Measurements from ENCODE around the gene SHLD1.

SHLD1 gene

DNA sequence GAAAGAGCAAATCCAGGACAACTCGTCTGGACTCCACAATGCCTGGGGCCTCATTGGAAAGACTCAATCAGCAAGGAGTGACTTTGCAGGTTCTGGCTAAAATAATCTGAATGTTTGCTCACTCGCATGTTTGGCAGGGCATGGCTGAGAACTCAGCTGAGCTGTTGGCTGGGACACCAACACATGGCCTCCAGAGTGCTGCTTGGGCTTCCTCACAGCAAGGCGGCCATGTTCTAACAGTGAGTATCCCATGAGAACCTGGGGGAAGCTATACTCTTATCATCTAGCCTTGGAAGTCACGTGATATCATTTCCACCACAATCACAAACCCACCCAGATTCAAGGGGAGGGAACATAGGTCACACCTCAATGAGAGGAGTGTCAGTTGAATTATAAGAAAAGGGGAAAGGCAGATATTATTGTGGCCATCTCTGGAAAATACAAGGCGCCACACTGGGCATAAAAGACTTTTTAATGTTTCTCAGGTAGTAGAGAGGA, 23.1 kb upstream of the SHLD1 start:
- DNase-seq (ENCODE audit: low read depth) = no peak
- no peak for TF ChIP-seq CTCF (IDR thresholded peaks at IDR 0.05; ENCODE audit: control insufficient read depth, extremely low read depth, insufficient read depth)
- H3K4me3 ChIP-seq (ENCODE audit: low read depth, low read length) = no peak overlapping the region

- DNase-seq (ENCODE audit: low read depth) = no peak
- no peak overlapping the region for H3K4me3 ChIP-seq (ENCODE audit: low read depth, low read length)
- TF ChIP-seq CTCF (IDR thresholded peaks at IDR 0.05; ENCODE audit: control insufficient read depth, extremely low read depth, insufficient read depth) = no peak
These were observed 20.9 kb upstream of the SHLD1 start for GRCh38 chr20:5729348-5729747.

DNA sequence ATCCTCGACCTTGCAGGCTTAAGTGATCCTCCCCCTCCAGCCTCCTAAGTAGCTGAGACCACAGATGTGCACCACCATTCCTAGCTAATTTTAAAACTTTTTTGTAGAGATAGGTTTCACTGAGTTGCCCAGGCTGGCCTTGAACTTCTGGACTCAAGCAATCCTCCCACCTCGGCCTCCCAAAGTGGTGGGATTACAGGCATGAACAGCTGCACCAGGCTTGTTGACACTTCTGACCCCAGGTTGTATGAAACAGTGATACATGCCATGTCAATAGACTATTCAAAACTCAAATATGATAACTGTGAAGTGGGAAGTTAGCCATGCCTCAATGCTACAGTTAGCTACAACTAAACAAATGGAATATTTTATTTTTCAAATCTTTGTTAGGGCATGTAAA, 20.1 kb upstream of the SHLD1 start:
- TF ChIP-seq CTCF (IDR thresholded peaks at IDR 0.05; ENCODE audit: control insufficient read depth, extremely low read depth, insufficient read depth) = no peak
- H3K4me3 ChIP-seq (ENCODE audit: low read depth, low read length) = no peak overlapping the region
- DNase-seq (ENCODE audit: low read depth) = no peak

DNA sequence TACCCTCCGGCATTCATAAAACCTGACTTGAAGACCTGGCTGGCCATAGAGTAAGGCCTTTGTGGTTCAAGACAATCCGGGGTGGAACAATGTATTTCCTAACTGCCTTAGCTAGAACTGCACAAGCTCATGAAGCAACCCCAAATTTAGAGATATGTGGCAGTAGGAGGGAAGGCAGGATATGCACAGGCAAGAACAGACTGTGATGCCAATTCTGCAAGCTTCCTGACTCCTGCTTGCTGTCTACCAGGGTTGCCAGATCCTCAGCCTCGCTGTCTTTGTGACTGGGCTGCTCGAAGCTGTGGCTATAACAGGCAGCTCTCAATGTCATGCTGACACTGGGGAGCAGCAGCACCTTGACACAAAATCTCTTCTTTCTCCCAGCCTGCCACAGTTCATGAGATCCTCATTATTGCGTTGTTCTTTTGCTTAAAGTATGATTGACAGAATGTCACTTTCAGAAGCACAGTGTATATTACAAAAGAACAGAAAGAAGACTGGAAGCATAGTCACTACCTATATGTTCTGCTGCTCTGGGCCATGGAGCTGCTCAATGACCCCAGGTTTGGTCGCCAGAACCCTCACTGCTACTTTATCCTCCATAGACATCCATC, 18.3 kb upstream of the SHLD1 start:
- no peak overlapping the region for H3K4me3 ChIP-seq (ENCODE audit: low read depth, low read length)
- TF ChIP-seq CTCF (IDR thresholded peaks at IDR 0.05; ENCODE audit: control insufficient read depth, extremely low read depth, insufficient read depth) = no peak
- DNase-seq (ENCODE audit: low read depth) = no peak

- TF ChIP-seq CTCF (IDR thresholded peaks at IDR 0.05; ENCODE audit: control insufficient read depth, extremely low read depth, insufficient read depth) = no peak
- no peak overlapping the region for H3K4me3 ChIP-seq (ENCODE audit: low read depth, low read length)
- DNase-seq (ENCODE audit: low read depth) = no peak
These were observed 15.6 kb upstream of the SHLD1 start for GRCh38 chr20:5734602-5735001.

GRCh38 chr20:5735845-5736510, 14.2 kb upstream of the SHLD1 start:
- no peak for TF ChIP-seq CTCF (IDR thresholded peaks at IDR 0.05; ENCODE audit: control insufficient read depth, extremely low read depth, insufficient read depth)
- no peak overlapping the region for H3K4me3 ChIP-seq (ENCODE audit: low read depth, low read length)
- DNase-seq (ENCODE audit: low read depth) = no peak

- H3K4me3 ChIP-seq (ENCODE audit: low read depth, low read length) = no peak overlapping the region
- TF ChIP-seq CTCF (IDR thresholded peaks at IDR 0.05; ENCODE audit: control insufficient read depth, extremely low read depth, insufficient read depth) = no peak
- DNase-seq (ENCODE audit: low read depth) = no peak
These were observed 12.6 kb upstream of the SHLD1 start for GRCh38 chr20:5737619-5737953.
